Upper lobe of left lung (tissue), 4 donors: Measurements from ENCODE around the gene NES.

Experiments
- POLR2AphosphoS5 ChIP-seq, 2 donors: sonication (generic); formaldehyde crosslinking; IDR thresholded peaks; one replicate each; pipeline ENCODE4 v1.5.1; 2017; ENCODE audit warnings: antibody characterized with exemption in 2 of 2
- TF ChIP-seq, protein P1 (sequence below), 6 experiments: fragments of 450-650 bp in 4 of 6; fragments of 200-600 bp in 2 of 6; sonication (generic) in 2 of 6; IDR thresholded peaks; one replicate each; pipeline ENCODE4 v1.5.1; 2016 to 2019; ENCODE audit warnings: antibody characterized with exemption in 6 of 6

DNA sequence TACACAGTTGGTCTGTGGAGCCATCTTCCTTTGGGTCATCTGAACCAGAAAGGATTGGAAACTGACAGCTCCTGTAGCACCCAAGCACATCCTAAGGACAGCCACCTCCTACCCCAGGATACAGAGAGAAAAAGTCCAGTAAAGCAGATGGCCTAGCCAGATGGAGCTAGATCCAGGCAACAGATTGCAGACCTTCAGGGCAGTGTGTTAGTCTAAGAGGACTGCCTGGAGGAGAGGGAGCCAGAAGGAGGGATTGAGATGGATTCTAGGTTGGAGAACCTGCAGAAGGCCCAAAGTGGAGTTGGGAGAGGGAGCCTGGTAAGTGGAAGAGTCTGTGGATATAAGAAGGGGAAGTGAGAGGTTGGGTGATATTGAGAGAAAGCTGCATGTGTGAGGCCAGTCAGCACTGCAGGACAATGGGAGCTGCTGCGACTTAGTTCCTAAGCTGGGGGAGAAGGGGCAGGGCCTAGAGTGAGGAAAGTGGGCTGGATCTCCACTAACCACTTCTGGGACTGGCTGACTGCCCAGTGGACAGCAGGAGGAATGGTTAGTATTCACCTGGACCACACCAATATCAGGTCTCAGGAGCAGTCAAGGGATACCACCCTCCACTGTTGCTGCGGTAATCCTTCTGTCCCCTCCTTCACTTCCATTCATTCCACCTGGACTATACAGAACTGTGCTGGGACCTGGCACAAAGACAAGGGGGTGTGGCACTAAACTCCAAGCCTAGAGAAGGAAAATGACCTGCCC lies 21.9 kb downstream of the NES start:
- TF ChIP-seq, protein P1, sequence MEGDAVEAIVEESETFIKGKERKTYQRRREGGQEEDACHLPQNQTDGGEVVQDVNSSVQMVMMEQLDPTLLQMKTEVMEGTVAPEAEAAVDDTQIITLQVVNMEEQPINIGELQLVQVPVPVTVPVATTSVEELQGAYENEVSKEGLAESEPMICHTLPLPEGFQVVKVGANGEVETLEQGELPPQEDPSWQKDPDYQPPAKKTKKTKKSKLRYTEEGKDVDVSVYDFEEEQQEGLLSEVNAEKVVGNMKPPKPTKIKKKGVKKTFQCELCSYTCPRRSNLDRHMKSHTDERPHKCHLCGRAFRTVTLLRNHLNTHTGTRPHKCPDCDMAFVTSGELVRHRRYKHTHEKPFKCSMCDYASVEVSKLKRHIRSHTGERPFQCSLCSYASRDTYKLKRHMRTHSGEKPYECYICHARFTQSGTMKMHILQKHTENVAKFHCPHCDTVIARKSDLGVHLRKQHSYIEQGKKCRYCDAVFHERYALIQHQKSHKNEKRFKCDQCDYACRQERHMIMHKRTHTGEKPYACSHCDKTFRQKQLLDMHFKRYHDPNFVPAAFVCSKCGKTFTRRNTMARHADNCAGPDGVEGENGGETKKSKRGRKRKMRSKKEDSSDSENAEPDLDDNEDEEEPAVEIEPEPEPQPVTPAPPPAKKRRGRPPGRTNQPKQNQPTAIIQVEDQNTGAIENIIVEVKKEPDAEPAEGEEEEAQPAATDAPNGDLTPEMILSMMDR (IDR thresholded peaks at IDR 0.05): no peak
- no peak for TF ChIP-seq POLR2AphosphoS5 (IDR thresholded peaks at IDR 0.05)
